GM18868 (cell line): Measurements from ENCODE around the gene RRP12.

Source experiments
- ATAC-seq: cut with Tn5 transposase; IDR thresholded peaks from one replicate; pipeline ENCODE4 v1.9.1; 2021; ENCODE audit warnings: mild to moderate bottlenecking, moderate library complexity; ENCODE audit not compliant: unreplicated experiment

RRP12 gene

DNA sequence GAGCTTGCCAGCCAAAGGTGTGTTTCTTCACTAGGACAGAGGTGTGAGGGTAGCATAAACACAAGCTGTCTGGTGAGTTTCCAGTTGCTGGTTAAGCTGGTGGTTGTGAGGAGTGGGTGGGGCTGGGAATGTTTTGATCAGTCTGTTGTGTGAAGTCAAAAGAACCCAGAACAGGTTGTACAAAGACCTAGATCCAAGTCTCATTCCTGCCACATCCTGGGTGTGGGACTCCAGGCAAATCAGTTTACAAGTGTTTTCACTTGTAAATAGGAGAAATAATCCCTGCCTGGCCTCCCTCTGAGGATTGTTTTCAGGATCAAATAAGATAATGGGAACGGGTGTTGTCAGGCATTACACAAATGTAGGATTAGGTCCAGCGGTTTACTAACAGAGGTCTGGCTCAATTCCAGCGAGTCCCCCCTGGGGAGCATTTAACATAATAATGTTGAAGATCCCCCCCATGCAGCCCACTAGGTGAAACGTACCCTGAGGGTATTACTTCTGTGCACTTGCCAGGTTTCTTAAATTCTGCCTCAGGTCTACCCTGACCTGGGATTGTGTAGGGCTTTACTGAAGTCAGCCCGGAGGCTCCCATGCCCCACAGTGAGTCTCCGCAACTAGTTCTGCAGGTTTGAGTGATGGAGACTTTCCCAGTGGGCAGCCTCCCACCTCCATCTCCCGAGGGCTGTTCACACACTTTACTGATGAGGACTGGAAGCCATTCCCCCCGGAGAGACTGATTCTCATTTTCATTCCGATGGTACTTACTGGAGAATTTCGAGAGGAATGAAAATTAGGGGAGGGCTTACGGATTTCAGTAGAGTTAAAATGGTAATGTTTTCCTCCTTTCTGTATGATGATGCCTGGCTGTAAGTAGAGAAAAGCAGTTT is 64.0 kb downstream of the RRP12 start:
- ATAC-seq = no peak

GRCh38 chr10:97336446-97336845 is 64.7 kb downstream of the RRP12 start:
- no peak for ATAC-seq

GRCh38 chr10:97336006-97336405 is 65.1 kb downstream of the RRP12 start:
- no peak for ATAC-seq

DNA sequence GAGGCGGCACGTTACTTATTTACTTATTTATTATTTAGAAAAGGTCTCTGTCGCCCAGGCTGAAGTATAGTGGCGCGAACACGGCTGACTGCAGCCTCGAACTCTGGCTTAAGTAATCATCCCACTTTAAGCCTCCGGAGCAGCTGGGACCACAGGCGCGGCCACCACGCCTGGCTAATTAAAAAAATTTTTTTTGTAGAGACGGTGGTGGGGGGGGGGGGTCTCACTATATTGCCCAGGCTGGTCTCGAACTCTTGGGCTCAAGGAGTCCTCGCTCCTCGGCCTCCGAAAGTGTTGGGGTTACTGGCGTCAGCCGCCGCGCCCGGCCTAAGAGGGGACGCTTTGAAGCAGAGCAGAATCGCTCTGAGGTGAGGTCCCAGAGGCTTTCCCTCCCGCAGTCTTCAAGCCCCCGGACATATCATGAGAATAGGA is 65.9 kb downstream of the RRP12 start:
- ATAC-seq = no peak

- peak; percentile 95 for ATAC-seq
Measured at GRCh38 chr10:97334370-97335175, 66.6 kb downstream of the RRP12 start, which contains the start of gene FRAT2. Gene FRAT2 (minus strand): TSS chr10:97334729. CDS start chr10:97334572, 157 bp downstream.

- ATAC-seq = peak; percentile 25
Measured at GRCh38 chr10:97333601-97334369, 67.4 kb downstream of the RRP12 start.

DNA sequence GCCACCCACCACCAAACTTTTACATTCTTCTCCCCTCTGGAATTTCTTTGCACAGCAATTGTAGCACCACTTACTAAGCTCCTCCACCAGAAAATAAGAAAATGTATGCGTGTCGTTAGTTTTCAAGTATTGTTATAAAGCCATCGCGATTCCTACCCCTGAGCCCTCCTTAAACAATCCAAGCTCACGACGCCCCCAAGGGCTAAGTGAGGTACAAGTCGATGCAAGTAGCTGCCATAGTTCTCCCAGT is 67.9 kb downstream of the RRP12 start:
- no peak for ATAC-seq

- no peak for ATAC-seq
Measured at GRCh38 chr10:97332591-97333350, 68.4 kb downstream of the RRP12 start.

DNA sequence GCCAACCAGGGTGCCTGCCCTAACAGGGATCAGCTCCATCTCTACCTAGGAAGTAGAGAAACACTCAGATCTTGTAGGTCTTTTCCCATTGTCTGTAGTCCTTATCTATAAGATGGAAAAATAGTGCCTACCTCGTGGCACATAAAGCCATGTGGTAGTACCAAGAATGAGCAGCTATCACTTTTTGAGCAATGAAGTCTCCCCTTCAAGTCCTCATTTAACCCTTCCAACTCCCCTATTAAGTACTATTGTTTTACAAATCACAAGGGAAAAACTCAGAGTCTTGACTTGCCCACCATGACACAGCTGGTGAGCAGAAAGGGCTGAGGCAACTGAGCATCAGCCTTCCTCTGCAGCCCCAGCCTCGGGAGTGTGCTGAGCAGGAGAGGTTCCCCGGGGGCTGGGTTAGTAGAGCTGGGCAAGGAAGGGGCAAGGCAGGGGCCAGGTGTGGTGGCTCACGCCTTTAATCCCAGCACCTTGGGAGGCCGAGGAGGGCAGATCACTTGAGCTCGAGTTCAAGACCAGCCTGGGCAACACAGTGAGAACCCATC is 69.9 kb downstream of the RRP12 start:
- no peak for ATAC-seq

DNA sequence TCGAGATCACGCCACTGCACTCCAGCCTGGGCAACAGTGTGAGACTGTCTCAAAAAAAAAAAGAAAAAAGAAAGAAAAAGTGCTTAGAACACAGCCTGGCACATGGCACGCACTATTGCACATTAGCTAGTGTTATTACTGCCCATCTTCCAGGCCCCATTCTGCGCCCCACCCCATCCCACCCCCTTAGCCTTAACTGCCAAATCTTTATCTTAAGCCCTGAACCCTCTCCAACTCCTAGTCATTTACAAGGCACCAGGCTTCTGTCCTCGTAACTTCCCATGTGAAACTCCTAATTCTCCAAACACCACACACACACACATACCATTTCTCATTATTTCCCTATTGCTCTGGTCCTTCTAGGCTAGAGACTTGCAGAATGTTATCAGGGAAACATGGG is 71.4 kb downstream of the RRP12 start:
- no peak for ATAC-seq

GRCh38 chr10:97328646-97329453 is 72.3 kb downstream of the RRP12 start:
- ATAC-seq = no peak

DNA sequence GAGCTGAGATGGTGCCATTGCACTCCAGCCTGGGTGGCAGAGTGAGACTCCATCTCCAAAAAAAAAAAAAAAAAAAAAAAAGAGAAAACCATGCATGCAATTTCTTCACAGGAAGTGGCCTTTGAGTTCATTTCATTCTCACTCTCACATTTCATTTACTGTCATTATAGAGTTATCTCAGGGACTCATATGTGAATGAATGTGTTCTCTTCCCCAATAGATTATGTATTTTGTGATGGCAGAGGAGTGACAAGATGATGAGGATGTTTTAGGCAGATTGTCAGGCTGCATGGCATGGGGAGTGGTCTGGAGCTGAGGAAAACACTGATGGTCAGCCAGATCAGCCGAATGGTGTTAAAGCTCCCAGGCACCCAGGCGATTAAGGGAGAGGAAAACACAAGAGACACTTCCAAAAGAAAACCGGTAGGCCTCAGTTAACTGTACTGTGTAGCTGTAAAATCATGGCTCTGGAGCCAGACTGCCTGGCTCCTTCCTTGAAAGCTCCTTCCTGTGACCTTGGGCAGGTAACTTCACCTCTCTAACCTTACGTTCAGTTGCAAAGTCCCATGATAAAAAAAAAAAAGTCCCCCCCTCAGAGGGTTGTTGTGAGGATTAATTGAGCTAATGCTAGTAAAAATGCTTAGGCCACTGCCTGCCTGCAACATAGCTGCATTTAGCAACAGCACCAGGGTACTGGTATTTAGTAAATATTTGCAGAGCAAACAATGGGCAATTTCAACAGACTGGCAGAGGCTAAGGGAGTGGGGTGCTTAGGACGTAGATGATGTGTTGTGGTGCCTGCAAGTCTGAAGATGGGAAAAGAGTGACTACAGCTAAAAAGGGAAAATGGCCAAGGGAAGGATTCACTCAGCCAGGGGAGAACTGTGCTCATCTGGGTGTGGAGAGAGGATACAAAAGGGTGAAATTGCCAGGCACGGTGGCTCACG is 73.5 kb downstream of the RRP12 start:
- ATAC-seq = no peak

GRCh38 chr10:97325754-97326153 is 75.4 kb downstream of the RRP12 start:
- ATAC-seq = no peak

DNA sequence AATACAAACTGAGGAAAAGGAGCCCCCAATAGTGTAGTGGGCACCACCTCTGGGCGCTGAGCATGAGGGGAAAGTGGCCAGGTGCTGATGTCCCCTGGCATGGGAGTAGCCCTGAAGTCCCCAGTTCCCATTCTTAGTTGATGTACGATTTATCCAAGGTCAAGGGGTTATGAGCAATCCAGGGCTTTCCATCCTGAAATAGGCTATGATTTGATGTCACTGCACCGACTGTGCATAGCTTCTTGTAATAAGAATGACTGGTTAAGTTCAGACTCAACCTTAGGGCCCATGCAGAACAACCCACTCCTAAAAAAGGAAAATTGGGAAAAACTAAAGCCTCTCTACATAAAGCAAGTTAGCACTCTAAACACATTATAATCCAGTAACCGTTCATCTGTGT is 77.6 kb downstream of the RRP12 start:
- no peak for ATAC-seq

- no peak for ATAC-seq
Measured at GRCh38 chr10:97321804-97322190, 79.3 kb downstream of the RRP12 start.

DNA sequence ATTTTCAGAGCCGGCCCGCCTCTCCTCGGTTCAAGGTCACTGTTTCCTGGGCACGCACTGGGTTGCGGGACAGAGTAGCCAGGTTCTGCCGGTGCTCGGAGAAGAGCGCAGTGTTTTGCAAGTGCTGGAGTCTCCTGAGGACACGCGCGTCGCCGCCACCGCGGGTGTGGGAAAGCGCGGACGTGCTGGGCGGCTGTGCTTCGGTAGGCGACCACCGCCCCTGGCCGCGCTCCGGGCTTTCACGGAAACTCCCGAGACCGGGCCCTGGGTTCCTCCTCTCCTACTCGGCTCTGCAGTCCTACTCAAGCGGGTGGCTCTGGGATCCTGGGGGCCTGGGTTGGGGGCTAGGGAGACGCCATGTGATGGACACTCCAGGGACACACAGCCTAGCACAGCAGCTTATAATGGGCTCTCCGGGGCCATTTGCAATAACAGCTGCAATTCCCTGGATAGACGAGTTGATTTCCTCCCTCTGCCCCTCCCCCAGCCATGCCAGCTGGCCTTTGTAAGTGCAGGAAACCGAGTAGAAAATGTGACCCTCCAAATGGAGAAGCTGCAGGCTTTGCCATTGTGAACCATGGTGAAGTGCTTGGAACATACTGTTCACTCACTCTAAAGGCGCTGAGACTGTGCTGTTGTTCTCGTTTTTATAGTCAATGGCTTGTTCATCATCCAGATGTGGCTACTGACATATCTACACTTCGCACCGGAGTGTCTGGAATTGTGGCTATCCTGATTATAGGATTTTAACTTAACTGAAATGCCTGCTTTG is 79.9 kb downstream of the RRP12 start:
- no peak for ATAC-seq

DNA sequence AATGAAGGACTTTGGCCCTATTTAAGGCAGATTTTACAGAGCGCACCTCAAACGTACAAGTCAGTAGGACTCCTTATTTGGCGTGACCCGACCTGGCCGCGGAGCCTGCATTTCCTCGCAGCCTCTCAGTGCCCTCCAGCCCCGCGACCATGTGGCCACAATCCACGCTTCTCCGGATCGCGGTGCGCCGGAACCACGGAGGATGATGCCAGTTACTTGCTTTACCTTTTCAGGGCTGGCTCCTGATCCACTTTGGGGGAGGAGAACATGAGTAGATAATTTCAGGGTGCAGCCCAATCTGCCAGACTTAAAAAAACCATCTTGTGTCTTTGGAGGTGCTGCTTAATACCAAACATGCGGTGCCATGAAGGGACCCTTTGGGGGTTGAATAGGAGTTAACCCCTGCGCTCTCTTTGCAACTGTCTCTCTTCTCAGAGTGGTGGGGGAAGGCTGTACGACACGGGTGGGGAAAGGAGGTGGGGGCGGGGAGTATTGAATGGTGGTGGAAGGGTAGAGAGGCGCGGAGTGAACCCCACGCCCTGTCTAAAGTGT is 80.6 kb downstream of the RRP12 start:
- no peak for ATAC-seq
